Smooth muscle cell (in vitro differentiated cells): ENCODE results near the gene SV2A. TPM values are rescaled to one million over a fixed set of nuclear protein-coding genes. Genes with fewer than 3 reads are reported as not detected.
"Not testable (repeated sequence)": the region's sequence is repeated elsewhere in the genome, so short reads cannot be mapped to it uniquely, and the experiment has no call there.

ENCODE experiments used
- DNase-seq: peaks from one replicate; lab custom pipeline; 2025; ENCODE audit not compliant: unreplicated experiment; lab: John Stamatoyannopoulos, UW
- H2AFZ ChIP-seq: fragments of 200-600 bp; sonication (generic); 2 replicates; pipeline ENCODE4 v1.6.0; 2016; ENCODE audit warnings: antibody characterized with exemption, low read depth, mild to moderate bottlenecking
- H3F3A ChIP-seq: fragments of 200-600 bp; sonication (generic); 2 replicates; pipeline ENCODE4 v1.6.0; 2017; ENCODE audit warnings: antibody characterized with exemption, low read depth
- H3K27ac ChIP-seq: fragments of 200-600 bp; sonication (generic); 2 replicates; pipeline ENCODE4 v1.5.1; 2016; ENCODE audit warnings: low read depth, mild to moderate bottlenecking
- H3K27me3 ChIP-seq: fragments of 200-600 bp; sonication (generic); 2 replicates; pipeline ENCODE4 v1.6.1; 2016; ENCODE audit warnings: low read depth, mild to moderate bottlenecking
- H3K36me3 ChIP-seq: fragments of 200-600 bp; sonication (generic); 2 replicates; pipeline ENCODE4 v1.5.1; 2016; ENCODE audit warnings: low read depth
- H3K4me1 ChIP-seq: fragments of 200-600 bp; sonication (generic); 2 replicates; pipeline ENCODE4 v1.5.1; 2016; ENCODE audit warnings: low read depth
- H3K4me2 ChIP-seq: fragments of 200-600 bp; sonication (generic); 2 replicates; pipeline ENCODE4 v1.6.0; 2016; ENCODE audit warnings: mild to moderate bottlenecking
- H3K4me3 ChIP-seq: fragments of 200-600 bp; sonication (generic); 2 replicates; pipeline ENCODE4 v1.5.1; 2016; ENCODE audit warnings: mild to moderate bottlenecking
- H3K79me2 ChIP-seq: fragments of 200-600 bp; sonication (generic); 2 replicates; pipeline ENCODE4 v1.6.0; 2016; ENCODE audit warnings: low read depth, mild to moderate bottlenecking
- H3K9ac ChIP-seq: fragments of 200-600 bp; sonication (generic); 2 replicates; pipeline ENCODE4 v1.6.0; 2016; ENCODE audit warnings: low read depth
- H3K9me3 ChIP-seq: fragments of 200-600 bp; sonication (generic); replicated peaks from 2 replicates; pipeline ENCODE4 v1.5.1; 2016; ENCODE audit warnings: low read depth
- H4K20me1 ChIP-seq: fragments of 200-600 bp; sonication (generic); 2 replicates; pipeline ENCODE4 v1.6.0; 2016; ENCODE audit warnings: low read depth
- WGBS: methylation state at CpG from one replicate; pipeline ENCODE4 v1.1.7; 2016; ENCODE audit warnings: low lambda C conversion rate; 5-methylcytosine and 5-hydroxymethylcytosine counted together
- polyA plus RNA-seq: library from polyadenylated mRNA; unstranded; fragments of >200 nt; fragmentation: Nextera tagmentation; extraction: Ambion mirVana; gene quantifications from 2 replicates; pipeline ENCODE4 v1.2.1, GENCODE V29; 2016
- total RNA-seq: library from RNA; depleted of rRNA; stranded (reverse); fragments of >200 nt; gene quantifications from 2 replicates; pipeline ENCODE4 v1.2.3, GENCODE V29; 2014

The SV2A gene
- total and polyA plus RNA-seq, 2 experiments from 2014 or later: 9.8 to 14.0 TPM

- H3K27ac ChIP-seq, H3K9ac ChIP-seq, H3K4me2 ChIP-seq, H3K27me3 ChIP-seq, H3K4me1 ChIP-seq, H2AFZ ChIP-seq, DNase-seq, H3K79me2 ChIP-seq, H3K9me3 ChIP-seq, H4K20me1 ChIP-seq, H3K4me3 ChIP-seq, H3K36me3 ChIP-seq, H3F3A ChIP-seq: not testable (repeated sequence)
- WGBS: no CpG with 5 or more reads among the region's 55 CpGs
These were observed 56.8 kb downstream of the SV2A start for GRCh38 chr1:149860684-149861496.

DNA sequence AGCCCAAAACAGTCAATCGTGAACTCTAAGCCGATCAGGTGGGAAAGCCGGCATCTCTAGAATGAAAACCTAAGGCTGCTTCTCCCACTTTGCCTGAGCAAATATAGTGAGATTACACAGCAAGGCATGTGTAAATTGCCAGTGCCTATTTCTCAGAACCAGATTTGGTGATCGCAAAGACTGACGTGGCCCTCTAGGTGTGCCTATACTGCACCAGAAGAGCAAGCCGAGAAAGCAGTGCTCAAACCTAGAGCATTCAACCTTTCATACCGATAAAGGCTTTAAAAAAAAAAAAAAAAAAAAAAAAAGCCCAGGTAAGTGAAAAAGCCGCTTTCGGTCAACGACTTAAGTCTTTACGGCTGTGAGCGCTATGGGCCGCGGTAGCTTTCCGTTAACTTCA is 57.4 kb downstream of the SV2A start:
- H3K4me2 ChIP-seq, H3K9me3 ChIP-seq, H3K27me3 ChIP-seq, H3K4me1 ChIP-seq, H3K4me3 ChIP-seq, H3K36me3 ChIP-seq, H3K9ac ChIP-seq, H3K27ac ChIP-seq, DNase-seq, H3K79me2 ChIP-seq, H2AFZ ChIP-seq, H4K20me1 ChIP-seq, H3F3A ChIP-seq: not testable (repeated sequence)
- no CpG with 5 or more reads among the region's 15 CpGs for WGBS

Other genes starting within 250 kb of the SV2A start
- gene FCGR1A, start 135.2 kb downstream of the SV2A start, total RNA-seq: not detected in 2 replicates
- gene FCGR1A, start 135.2 kb downstream of the SV2A start, polyA plus RNA-seq: not detected in 2 replicates
- gene BOLA1, start 18.3 kb downstream of the SV2A start, total RNA-seq: 14.3 and 21.3 TPM in 2 replicates
- gene BOLA1, start 18.3 kb downstream of the SV2A start, polyA plus RNA-seq: 25.7 and 27.4 TPM in 2 replicates
- gene SF3B4, start 10.0 kb upstream of the SV2A start, total RNA-seq: 27.3 and 32.8 TPM in 2 replicates
- gene SF3B4, start 10.0 kb upstream of the SV2A start, polyA plus RNA-seq: 72.9 and 75.3 TPM in 2 replicates
- 19.4 and 23.5 TPM in 2 replicates for gene MTMR11, start 19.0 kb upstream of the SV2A start, total RNA-seq
- 17.2 and 18.2 TPM in 2 replicates for gene MTMR11, start 19.0 kb upstream of the SV2A start, polyA plus RNA-seq
- 10.8 and 16.1 TPM in 2 replicates for gene OTUD7B, start 92.9 kb upstream of the SV2A start, total RNA-seq
- 1.9 and 2.7 TPM in 2 replicates for gene OTUD7B, start 92.9 kb upstream of the SV2A start, polyA plus RNA-seq
- gene VPS45, start 149.9 kb upstream of the SV2A start, total RNA-seq: 44.7 and 49.6 TPM in 2 replicates
- gene VPS45, start 149.9 kb upstream of the SV2A start, polyA plus RNA-seq: 28.6 and 30.2 TPM in 2 replicates
- gene PLEKHO1, start 232.1 kb upstream of the SV2A start, total RNA-seq: 44.1 and 48.5 TPM in 2 replicates
- 75.5 and 81.0 TPM in 2 replicates for gene PLEKHO1, start 232.1 kb upstream of the SV2A start, polyA plus RNA-seq